Lower lobe of right lung (tissue), 2 donors: ENCODE data around the gene CCDC127. TPM values are rescaled to one million over a fixed set of nuclear protein-coding genes. Genes with fewer than 3 reads are reported as not detected.

Experiments used
- ATAC-seq, 2 donors: fragments of 200-7000 bp; cut with Tn5 transposase; one replicate each; pipeline ENCODE4 v1.9.1; 2020 to 2022; ENCODE audit warnings: mild to moderate bottlenecking in 2 of 2, moderate library complexity in 2 of 2
- DNase-seq: peaks from one replicate; pipeline ENCODE4 v3.0.0-alpha.2; 2020
- H3K27ac ChIP-seq: fragments of 200-600 bp; one replicate; pipeline ENCODE4 v1.8.0; 2022
- H3K27me3 ChIP-seq: fragments of 200-600 bp; one replicate; pipeline ENCODE4 v1.8.0; 2022; ENCODE audit warnings: low read depth
- H3K36me3 ChIP-seq: fragments of 200-600 bp; one replicate; pipeline ENCODE4 v1.8.0; 2022; ENCODE audit warnings: mild to moderate bottlenecking
- H3K4me1 ChIP-seq: fragments of 200-600 bp; one replicate; pipeline ENCODE4 v1.8.0; 2022
- H3K4me3 ChIP-seq: fragments of 200-600 bp; one replicate; pipeline ENCODE4 v1.8.0; 2022; ENCODE audit warnings: mild to moderate bottlenecking
- H3K9me3 ChIP-seq: fragments of 200-600 bp; one replicate; pipeline ENCODE4 v1.8.0; 2022
- intact Hi-C: fragments of 100-400 bp; cut with DNase I; formaldehyde crosslinking; loops from one replicate; pipeline ENCODE4 v1.11.0; 2022
- total RNA-seq: library from RNA; stranded (reverse); fragmentation: NEBNext Ultra II Directional; extraction: Animal tissue kit (Norgen Biotek cat#: 25700); gene quantifications from one replicate; pipeline ENCODE4 v1.2.1, GENCODE V29; 2021
- TF ChIP-seq, protein P1 (sequence below): fragments of 200-600 bp; IDR thresholded peaks from one replicate; pipeline ENCODE4 v1.8.0; 2022; ENCODE audit warnings: antibody characterized with exemption, mild to moderate bottlenecking
- donor health status: DM: no; HTN: yes; CAD: no; lungs with severe emphysema.

Gene CCDC127
- total RNA-seq, 1 donor from 2014 or later: 4.9 TPM

DNA sequence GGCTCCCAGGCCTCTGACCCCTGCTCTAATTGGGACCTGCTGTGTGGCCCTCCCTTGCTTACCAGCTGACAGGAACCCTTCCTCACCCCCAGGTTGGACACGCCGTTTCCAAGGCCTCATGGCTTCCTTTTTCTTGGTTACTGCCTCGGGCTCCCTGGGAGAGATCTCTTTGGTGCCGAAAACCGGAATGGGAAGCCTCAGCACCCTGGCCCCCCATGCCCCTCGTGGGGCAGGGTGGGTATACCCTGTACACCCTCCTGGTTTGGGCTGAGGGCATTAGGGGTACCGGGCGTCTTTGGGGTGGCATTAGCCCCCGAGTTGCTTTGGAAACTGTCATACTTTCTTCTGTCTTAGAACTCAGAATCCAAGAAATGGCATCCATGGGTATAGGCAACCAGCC is 36.8 kb downstream of the CCDC127 start:
- Histone ChIP-seq H3K4me1 (no peaks in the 10 kb centered on the region), H3K9me3 (no peaks in the 10 kb centered on the region), H3K27me3 (no peaks in the 10 kb centered on the region), H3K27ac (no peak overlapping the region), H3K36me3 (no peaks in the 10 kb centered on the region), H3K4me3 (no peak overlapping the region)
- intact Hi-C loops: no loop called here
- TF ChIP-seq, protein P1, sequence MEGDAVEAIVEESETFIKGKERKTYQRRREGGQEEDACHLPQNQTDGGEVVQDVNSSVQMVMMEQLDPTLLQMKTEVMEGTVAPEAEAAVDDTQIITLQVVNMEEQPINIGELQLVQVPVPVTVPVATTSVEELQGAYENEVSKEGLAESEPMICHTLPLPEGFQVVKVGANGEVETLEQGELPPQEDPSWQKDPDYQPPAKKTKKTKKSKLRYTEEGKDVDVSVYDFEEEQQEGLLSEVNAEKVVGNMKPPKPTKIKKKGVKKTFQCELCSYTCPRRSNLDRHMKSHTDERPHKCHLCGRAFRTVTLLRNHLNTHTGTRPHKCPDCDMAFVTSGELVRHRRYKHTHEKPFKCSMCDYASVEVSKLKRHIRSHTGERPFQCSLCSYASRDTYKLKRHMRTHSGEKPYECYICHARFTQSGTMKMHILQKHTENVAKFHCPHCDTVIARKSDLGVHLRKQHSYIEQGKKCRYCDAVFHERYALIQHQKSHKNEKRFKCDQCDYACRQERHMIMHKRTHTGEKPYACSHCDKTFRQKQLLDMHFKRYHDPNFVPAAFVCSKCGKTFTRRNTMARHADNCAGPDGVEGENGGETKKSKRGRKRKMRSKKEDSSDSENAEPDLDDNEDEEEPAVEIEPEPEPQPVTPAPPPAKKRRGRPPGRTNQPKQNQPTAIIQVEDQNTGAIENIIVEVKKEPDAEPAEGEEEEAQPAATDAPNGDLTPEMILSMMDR: no peak
- DNase-seq (no peak), ATAC-seq (no peak)

DNA sequence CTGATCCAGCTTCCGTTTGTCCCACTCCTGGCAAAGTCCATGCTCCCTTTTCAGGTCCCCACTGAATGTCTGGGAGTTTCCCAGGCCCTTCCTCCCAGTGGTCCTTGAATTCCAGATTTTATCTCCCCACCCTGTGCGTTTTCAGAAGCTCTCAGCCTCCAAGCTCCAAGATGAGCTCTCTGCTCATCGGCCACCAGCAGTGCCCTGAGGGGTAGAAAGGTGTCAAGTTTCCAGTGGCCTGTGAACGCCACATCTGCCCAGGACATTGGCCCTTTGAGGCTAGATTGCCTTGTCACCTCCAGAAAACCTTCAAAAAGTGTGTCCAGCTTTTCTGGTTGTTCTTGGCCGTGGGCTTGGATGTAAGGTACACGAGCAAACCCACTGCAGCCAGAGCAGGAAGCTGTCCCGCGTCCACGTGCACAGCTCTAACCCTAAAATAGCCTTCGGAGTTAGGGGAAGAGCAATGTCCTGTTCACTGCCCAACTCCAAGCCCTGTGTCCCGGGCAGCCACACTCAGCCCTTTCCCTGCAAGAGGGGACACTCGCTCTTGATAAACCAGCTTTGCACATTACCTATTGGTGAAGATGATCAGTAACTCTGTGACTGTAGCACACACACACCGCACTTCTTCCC is 37.6 kb downstream of the CCDC127 start:
- intact Hi-C loops: no loop called here
- no peak for DNase-seq
- no peak overlapping the region for H3K4me3 ChIP-seq
- no peak for ATAC-seq
- no peak overlapping the region for H3K27ac ChIP-seq
- TF ChIP-seq, protein P1: no peak
- no peaks in the 10 kb centered on the region for H3K36me3 ChIP-seq
- no peaks in the 10 kb centered on the region for H3K27me3 ChIP-seq
- no peaks in the 10 kb centered on the region for H3K4me1 ChIP-seq
- H3K9me3 ChIP-seq: no peaks in the 10 kb centered on the region

DNA sequence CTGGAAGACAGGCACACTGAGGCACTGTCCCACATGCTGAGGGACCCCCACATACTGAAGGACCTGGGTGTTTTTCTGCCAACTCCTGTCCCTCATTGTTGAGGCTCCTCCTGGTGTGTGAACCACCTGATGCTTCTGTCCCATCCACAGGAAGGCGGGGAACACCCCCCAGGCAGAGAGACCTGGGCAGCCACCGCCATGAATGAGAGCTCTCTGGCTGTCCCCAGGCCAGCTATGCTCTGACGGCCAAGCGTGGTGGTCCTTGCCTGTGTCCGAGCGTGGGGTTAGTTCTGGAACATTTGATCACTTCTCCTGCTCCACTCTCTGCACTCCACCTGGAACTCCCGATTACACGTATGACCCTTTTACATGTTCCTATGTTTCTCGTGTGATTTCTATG is 38.6 kb downstream of the CCDC127 start:
- no peaks in the 10 kb centered on the region for H3K4me1 ChIP-seq
- H3K27me3 ChIP-seq: no peaks in the 10 kb centered on the region
- H3K9me3 ChIP-seq: no peaks in the 10 kb centered on the region
- H3K4me3 ChIP-seq: no peak overlapping the region
- intact Hi-C loops: no loop called here
- no peaks in the 10 kb centered on the region for H3K36me3 ChIP-seq
- TF ChIP-seq, protein P1: no peak
- no peak overlapping the region for H3K27ac ChIP-seq
- DNase-seq (no peak), ATAC-seq (no peak)

DNA sequence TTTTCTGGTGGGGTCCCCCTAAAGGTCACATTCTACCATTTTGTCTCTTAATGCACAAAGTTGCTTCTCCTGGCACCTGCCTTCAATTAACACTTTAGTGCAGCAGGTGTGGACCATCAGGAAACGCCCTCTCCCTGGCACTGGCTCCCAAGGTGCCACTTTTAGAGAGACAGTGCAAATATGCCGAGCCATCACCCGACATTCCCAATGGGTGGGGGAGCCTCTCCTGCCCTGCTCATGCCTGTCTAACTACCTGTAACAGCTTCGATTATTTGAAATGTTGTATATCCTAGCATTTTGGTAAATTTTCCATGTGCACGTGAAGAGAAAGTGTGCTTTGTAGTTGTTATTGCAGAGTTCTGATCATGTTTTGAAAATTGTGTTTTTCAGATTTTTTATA is 39.8 kb downstream of the CCDC127 start:
- H3K36me3 ChIP-seq: no peaks in the 10 kb centered on the region

DNA sequence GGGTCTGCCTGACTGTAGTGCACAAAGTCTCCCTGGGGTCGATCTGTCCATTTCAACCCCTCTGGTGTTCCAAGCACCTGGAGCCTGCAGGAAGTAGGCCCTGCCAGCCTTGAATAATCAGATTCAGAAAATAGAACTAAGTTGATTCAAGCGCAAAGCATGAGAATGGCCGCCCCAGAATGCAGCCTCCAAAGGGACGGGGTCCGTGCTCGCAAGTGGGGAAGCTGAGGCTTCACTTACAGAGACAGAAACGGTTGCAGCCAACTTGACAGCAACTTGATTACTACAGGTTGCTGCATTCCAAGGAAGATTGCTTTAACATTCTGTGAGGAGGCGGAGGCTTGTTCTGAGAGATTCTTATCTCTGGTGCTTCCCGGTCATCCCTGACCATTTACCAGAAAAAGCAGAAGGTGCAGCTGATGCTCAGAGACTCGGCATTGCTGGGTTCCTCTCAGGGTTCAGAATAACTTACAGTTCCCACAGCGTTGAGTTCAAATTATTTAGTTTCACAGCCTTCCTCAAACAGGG is 41.6 kb downstream of the CCDC127 start:
- Histone ChIP-seq H3K9me3 (no peaks in the 10 kb centered on the region), H3K36me3 (no peaks in the 10 kb centered on the region), H3K27me3 (no peaks in the 10 kb centered on the region), H3K4me1 (no peaks in the 10 kb centered on the region), H3K4me3 (no peak overlapping the region), H3K27ac (no peak overlapping the region)
- intact Hi-C loops: no loop called here
- TF ChIP-seq, protein P1: no peak
- DNase-seq (no peak), ATAC-seq (no peak)

More for the DNA sequence above, 39.8 kb downstream of the CCDC127 start:
- intact Hi-C loops: no loop called here
- no peak overlapping the region for H3K27ac ChIP-seq
- no peaks in the 10 kb centered on the region for H3K27me3 ChIP-seq
- no peaks in the 10 kb centered on the region for H3K4me1 ChIP-seq
- DNase-seq (no peak), ATAC-seq (no peak)
- H3K9me3 ChIP-seq: no peaks in the 10 kb centered on the region
- TF ChIP-seq, protein P1: no peak
- no peak overlapping the region for H3K4me3 ChIP-seq
